Naive thymus-derived CD4-positive, alpha-beta T cell (primary cell): ENCODE data around the gene UBB. TPM values are rescaled to one million over a fixed set of nuclear protein-coding genes. Genes with fewer than 3 reads are reported as not detected.

Source experiments
- ATAC-seq: fragments of 150-1000 bp; cut with Tn5 transposase; 2 replicates; pipeline ENCODE4 v1.10.0; 2021; ENCODE audit warnings: mild to moderate bottlenecking, moderate library complexity
- CTCF ChIA-PET: fragments of 350-600 bp; sonication (Branson Sonifier 250); formaldehyde crosslinking; loops from one replicate; lab custom pipeline; 2021; ENCODE audit warnings: antibody characterized with exemption; lab: Charles Lee
- POLR2A ChIA-PET: fragments of 350-600 bp; sonication (Branson Sonifier 250); formaldehyde crosslinking; loops from one replicate; lab custom pipeline; 2021; ENCODE audit warnings: antibody characterized with exemption, inconsistent platforms; lab: Charles Lee
- DNase-seq, 9 donors: peaks; one replicate each; pipeline versions ENCODE4 v3.0.0 to v3.0.0-alpha.2; 2020 to 2022; ENCODE audit warnings: mixed read lengths in 1 of 9
- H3K27ac ChIP-seq: one replicate; pipeline ENCODE4 v1.7.0; 2013; ENCODE audit warnings: mild to moderate bottlenecking, low read depth, low read length, moderate library complexity
- H3K27me3 ChIP-seq, 2 donors: one replicate each; pipeline ENCODE4 v1.7.0; 2013; ENCODE audit warnings: low read length in 2 of 2, mild to moderate bottlenecking in 2 of 2, moderate library complexity in 2 of 2; ENCODE audit not compliant: control insufficient read depth in 2 of 2, insufficient read depth in 2 of 2
- H3K36me3 ChIP-seq, 3 experiments: 1 replicate in 2 of 3; 2 replicates in 1 of 3; pipeline ENCODE4 v1.7.0; 2013; ENCODE audit warnings: low read length in 3 of 3, mild to moderate bottlenecking in 3 of 3, moderate library complexity in 1 of 3; ENCODE audit not compliant: insufficient read depth in 3 of 3, control insufficient read depth in 2 of 3
- H3K4me1 ChIP-seq, 2 donors: one replicate each; pipeline ENCODE4 v1.7.0; 2013; ENCODE audit warnings: low read length in 2 of 2, mild to moderate bottlenecking in 2 of 2, moderate library complexity in 1 of 2; ENCODE audit not compliant: control insufficient read depth in 2 of 2, insufficient read depth in 2 of 2
- H3K4me3 ChIP-seq: 2 replicates; pipeline ENCODE4 v1.7.0; 2013; ENCODE audit warnings: mild to moderate bottlenecking, low read length
- H3K9me3 ChIP-seq, 3 experiments: 1 replicate in 2 of 3; 2 replicates in 1 of 3; pipeline ENCODE4 v1.7.0; 2013; ENCODE audit warnings: low read length in 3 of 3; ENCODE audit not compliant: control insufficient read depth in 2 of 3
- H3K27ac Mint-ChIP-seq, 9 donors: one replicate each; pipeline ENCODE4 v1.8.0; 2020 to 2022; ENCODE audit warnings: mixed read lengths in 9 of 9, mild to moderate bottlenecking in 8 of 9, moderate library complexity in 5 of 9, inconsistent platforms in 2 of 9
- H3K27me3 Mint-ChIP-seq, 5 donors: one replicate each; pipeline ENCODE4 v1.8.0; 2021 to 2022; ENCODE audit warnings: mixed read lengths in 5 of 5, mild to moderate bottlenecking in 1 of 5
- H3K36me3 Mint-ChIP-seq, 5 donors: one replicate each; pipeline ENCODE4 v1.8.0; 2020 to 2022; ENCODE audit warnings: mixed read lengths in 5 of 5, mild to moderate bottlenecking in 3 of 5, inconsistent platforms in 1 of 5
- H3K4me1 Mint-ChIP-seq, 7 donors: one replicate each; pipeline ENCODE4 v1.8.0; 2020 to 2022; ENCODE audit warnings: mixed read lengths in 7 of 7, mild to moderate bottlenecking in 3 of 7, inconsistent platforms in 1 of 7
- H3K4me3 Mint-ChIP-seq, 10 donors: one replicate each; pipeline ENCODE4 v1.8.0; 2020 to 2022; ENCODE audit warnings: mild to moderate bottlenecking in 10 of 10, mixed read lengths in 10 of 10, moderate library complexity in 6 of 10, inconsistent platforms in 2 of 10
- H3K9me3 Mint-ChIP-seq, 11 donors: one replicate each; pipeline ENCODE4 v1.8.0; 2020 to 2022; ENCODE audit warnings: mixed read lengths in 11 of 11, mild to moderate bottlenecking in 4 of 11, inconsistent platforms in 1 of 11, moderate library complexity in 1 of 11
- intact Hi-C, 2 donors: fragments of 100-400 bp; cut with micrococcal nuclease; formaldehyde crosslinking; loops; one replicate each; pipeline ENCODE4 v1.15.1; 2023
- polyA plus RNA-seq, 2 donors: library from polyadenylated mRNA; unstranded; fragments of 300-500 nt; fragmentation: Illumina TruSeq; gene quantifications; one replicate each; pipeline ENCODE4 v1.2.3, GENCODE V29; 2021
- total RNA-seq, 6 experiments: library from RNA in 5 of 6; stranded (reverse) in 5 of 6; gene quantifications; 1 replicate in 5 of 6; 2 replicates in 1 of 6; pipeline ENCODE4 v1.2.3 and lab custom pipeline; 2021 to 2026

Gene UBB
- total and polyA plus RNA-seq, 7 experiments from 2014 or later, result 537 to 1,950 (median 810) TPM

DNA sequence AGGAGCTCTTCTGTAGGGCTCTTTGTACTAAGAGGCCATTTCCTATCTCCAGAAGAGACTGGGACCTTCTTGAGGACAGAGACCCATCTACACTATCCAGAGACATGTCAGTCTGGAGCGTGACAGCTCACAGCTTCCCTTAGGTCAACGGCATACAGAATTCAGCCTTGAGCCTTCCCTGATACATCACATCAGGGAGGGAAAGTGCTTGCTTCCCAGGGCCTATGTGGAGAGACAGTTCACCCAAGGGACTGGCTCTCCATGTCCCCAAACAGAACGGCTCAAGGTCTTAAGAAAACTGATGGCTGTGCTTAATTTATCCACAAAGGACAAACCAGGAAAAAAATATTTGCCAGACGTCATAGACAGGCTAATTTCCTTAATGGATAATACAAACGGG is 35.3 kb upstream of the UBB start:
- no peak overlapping the region for H3K27ac ChIP-seq
- H3K27me3 ChIP-seq, result no peaks in the 10 kb centered on the region
- H3K9me3 ChIP-seq, result no peaks in the 10 kb centered on the region
- Mint-ChIP-seq H3K27ac (no peak overlapping the region), H3K36me3 (peaks cover 0 to 23% (median 4%) of the 10 kb centered on the region in 5 donors), H3K9me3 (no peaks in the 10 kb centered on the region), H3K27me3 (no peaks in the 10 kb centered on the region), H3K4me1 (no peaks in the 10 kb centered on the region), H3K4me3 (no peak overlapping the region)
- ATAC-seq (no peak), DNase-seq (no peak)
- H3K4me1 ChIP-seq, result no peaks in the 10 kb centered on the region
- H3K36me3 ChIP-seq, result peaks cover 0 to 25% (median 9%) of the 10 kb centered on the region in 3 experiments
- CTCF ChIA-PET, result interaction anchor here (1.5 kb wide), 1 partner anchor 18 kb away, joined by 5 read pairs; no protein-coding TSS in a partner anchor
- POLR2A ChIA-PET, result no interaction called here
- H3K4me3 ChIP-seq, result no peak overlapping the region
- intact Hi-C loops, result no loop called here

DNA sequence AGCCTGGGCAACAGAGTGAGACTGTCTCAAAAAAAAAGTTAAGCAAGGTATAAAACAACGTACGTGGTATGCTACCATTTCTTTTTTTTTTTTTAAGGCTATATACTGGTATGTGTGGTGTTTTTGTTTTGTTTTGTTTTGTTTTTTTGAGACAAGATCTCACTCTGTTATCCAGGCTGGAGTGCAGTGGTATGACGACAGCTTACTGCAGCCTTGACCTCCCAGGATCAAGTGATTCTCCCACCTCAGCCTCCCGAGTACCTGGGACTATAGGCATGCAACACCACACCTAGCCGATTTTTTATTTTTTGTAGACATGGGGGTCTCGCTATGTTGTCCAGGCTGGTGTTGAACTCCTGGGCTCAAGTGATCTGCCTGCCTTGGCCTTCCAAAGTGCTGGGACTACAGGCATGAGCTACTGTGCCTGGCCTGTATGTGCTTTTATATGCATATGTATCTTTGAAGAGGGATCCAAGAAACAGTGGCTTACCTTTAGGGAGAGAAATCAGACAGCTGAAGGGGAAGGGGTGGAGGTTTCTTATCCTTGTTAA is 34.1 kb upstream of the UBB start:
- Histone ChIP-seq H3K4me3 (no peak overlapping the region), H3K4me1 (peaks cover under 1 to 3% of the 10 kb centered on the region in 2 donors), H3K36me3 (peaks cover 0 to 25% (median 9%) of the 10 kb centered on the region in 3 experiments), H3K9me3 (no peaks in the 10 kb centered on the region), H3K27me3 (no peaks in the 10 kb centered on the region), H3K27ac (no peak overlapping the region)
- ATAC-seq (no peak), DNase-seq (no peak)
- no peaks in the 10 kb centered on the region for H3K27me3 Mint-ChIP-seq
- H3K4me3 Mint-ChIP-seq, result no peak overlapping the region
- ChIA-PET POLR2A (no interaction called here), CTCF (no interaction called here)
- H3K4me1 Mint-ChIP-seq, result peaks cover 2 to 8% (median 7%) of the 10 kb centered on the region in 7 donors
- intact Hi-C loops, result no loop called here
- peak overlapping the region in 2 of 9 donors; percentile 21 to 22 for H3K27ac Mint-ChIP-seq
- no peaks in the 10 kb centered on the region for H3K9me3 Mint-ChIP-seq
- H3K36me3 Mint-ChIP-seq, result peaks cover 0 to 23% (median 4%) of the 10 kb centered on the region in 5 donors

DNA sequence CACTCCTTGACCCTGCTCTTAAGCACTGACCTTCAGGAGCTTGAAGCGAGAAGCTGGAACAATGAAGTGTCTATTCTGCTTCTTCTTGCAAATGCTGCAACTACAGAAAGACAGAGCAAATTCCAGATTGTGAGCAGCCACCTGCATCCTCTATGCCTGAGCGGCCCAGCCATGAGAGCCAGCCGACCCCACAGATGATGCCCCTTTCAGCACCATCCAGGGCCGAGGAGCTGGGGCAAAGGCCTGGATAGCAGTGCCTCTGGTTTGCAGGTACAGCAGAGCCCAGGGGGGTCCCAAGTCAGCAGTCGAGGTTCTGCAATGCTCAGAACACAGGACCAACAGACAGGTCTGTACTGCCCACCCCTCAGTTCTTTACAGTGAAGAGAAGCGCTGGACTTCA is 32.3 kb upstream of the UBB start:
- H3K27ac ChIP-seq, result no peak overlapping the region
- H3K9me3 ChIP-seq, result no peaks in the 10 kb centered on the region
- no peaks in the 10 kb centered on the region for H3K27me3 ChIP-seq
- Mint-ChIP-seq H3K9me3 (no peaks in the 10 kb centered on the region), H3K36me3 (peaks cover 0 to 19% (median 4%) of the 10 kb centered on the region in 5 donors), H3K4me1 (peaks cover 7 to 18% (median 15%) of the 10 kb centered on the region in 7 donors), H3K27me3 (peaks cover 0 to 9% (median 0%) of the 10 kb centered on the region in 5 donors), H3K27ac (peak overlapping the region in 1 of 9 donors; percentile 9), H3K4me3 (no peak overlapping the region)
- intact Hi-C loops, result no loop called here
- POLR2A ChIA-PET, result interaction anchor here (1.1 kb wide), 1 partner anchor 135 kb away, joined by 3 read pairs; no protein-coding TSS in a partner anchor
- peaks cover 4 to 5% of the 10 kb centered on the region in 2 donors for H3K4me1 ChIP-seq
- H3K4me3 ChIP-seq, result no peak overlapping the region
- ATAC-seq, result no peak
- CTCF ChIA-PET, result no interaction called here
- DNase-seq, result no peak
- peaks cover 0 to 19% (median 4%) of the 10 kb centered on the region in 3 experiments for H3K36me3 ChIP-seq

DNA sequence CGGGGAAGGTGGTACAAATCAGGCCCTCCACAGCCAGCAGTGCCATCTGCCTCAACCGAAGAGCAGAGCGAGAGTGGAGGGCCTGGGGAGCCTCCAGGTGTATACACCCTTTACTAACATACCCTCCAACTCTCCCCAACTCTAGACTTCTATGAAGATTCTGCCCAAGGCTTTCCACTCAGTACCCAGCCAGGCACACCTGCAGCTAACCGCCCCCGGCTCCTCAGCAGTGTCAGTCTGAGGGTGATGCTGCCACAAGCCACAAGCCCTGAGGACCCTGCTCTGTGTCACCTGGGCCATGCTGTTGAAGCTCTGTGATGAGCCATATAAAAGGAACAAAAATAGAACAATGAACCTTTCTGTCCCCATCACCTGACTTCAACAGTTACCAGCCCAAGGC is 31.5 kb upstream of the UBB start:
- H3K27me3 Mint-ChIP-seq, result peaks cover 0 to 14% (median 0%) of the 10 kb centered on the region in 5 donors
- H3K27ac Mint-ChIP-seq, result peak overlapping the region in 6 of 9 donors; percentile 11 to 63 (median 41)
- POLR2A ChIA-PET, result interaction anchor here (0.6 to 2.3 kb wide), 5 partner anchors 8 to 232 kb away, joined by 3 to 10 read pairs (median 5); no protein-coding TSS in a partner anchor

DNA sequence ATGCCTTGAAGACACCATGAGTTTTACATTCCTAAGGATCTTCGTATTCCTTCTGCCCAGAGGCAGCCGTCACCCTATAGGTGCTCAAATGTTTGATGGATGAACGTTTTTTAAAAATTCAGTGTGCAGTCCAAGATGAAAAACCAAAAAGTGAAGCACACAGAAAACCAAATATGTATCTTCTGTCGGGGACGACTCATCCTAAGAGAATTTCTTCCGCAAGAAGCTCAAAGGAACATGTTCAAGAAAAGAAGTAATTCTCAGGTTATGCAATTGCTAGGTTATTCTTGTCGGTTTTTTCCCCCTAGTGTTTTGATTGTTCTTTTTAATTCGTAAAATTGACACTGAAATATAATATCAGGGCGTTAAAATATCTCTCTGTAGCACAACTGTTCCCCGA is 29.1 kb upstream of the UBB start:
- DNase-seq (no peak), ATAC-seq (no peak)
- Histone ChIP-seq H3K36me3 (peaks cover 0 to 10% (median 0%) of the 10 kb centered on the region in 3 experiments), H3K27me3 (no peaks in the 10 kb centered on the region), H3K4me1 (peaks cover 4 to 5% of the 10 kb centered on the region in 2 donors), H3K27ac (peak overlapping the region; percentile 73), H3K9me3 (no peaks in the 10 kb centered on the region), H3K4me3 (peak overlapping the region; percentile 78)
- peaks cover 0 to 11% (median 4%) of the 10 kb centered on the region in 5 donors for H3K36me3 Mint-ChIP-seq
- peak overlapping the region; percentile 46 to 98 (median 85) for H3K27ac Mint-ChIP-seq
- intact Hi-C loops, result loop anchor here (1.0 to 2.0 kb wide), 6 partner anchors 29 to 1909 kb away; partner anchors contain the start of genes MIEF2 (in 1 of the 2), NCOR1 (in 1 of the 2), PIGL (in 1 of the 2) and UBB (in 1 of the 2)
- no peaks in the 10 kb centered on the region for H3K9me3 Mint-ChIP-seq
- H3K4me1 Mint-ChIP-seq, result peaks cover 11 to 23% (median 19%) of the 10 kb centered on the region in 7 donors
- CTCF ChIA-PET, result interaction anchor here (0.6 to 2.5 kb wide), 4 partner anchors 10 to 142 kb away, joined by 3 to 19 read pairs (median 4); no protein-coding TSS in a partner anchor
- peaks cover 0 to 21% (median 0%) of the 10 kb centered on the region in 5 donors for H3K27me3 Mint-ChIP-seq
- POLR2A ChIA-PET, result interaction anchor here (0.6 to 2.3 kb wide), 6 partner anchors 9 to 560 kb away, joined by 3 to 10 read pairs (median 3); partner anchors contain the start of gene UBB
- peak overlapping the region; percentile 89 to 98 (median 95) for H3K4me3 Mint-ChIP-seq

More for the DNA sequence above, 31.5 kb upstream of the UBB start:
- DNase-seq (no peak), ATAC-seq (no peak)
- CTCF ChIA-PET, result no interaction called here
- H3K4me1 Mint-ChIP-seq, result peaks cover 11 to 23% (median 19%) of the 10 kb centered on the region in 7 donors
- peaks cover 0 to 15% (median 4%) of the 10 kb centered on the region in 5 donors for H3K36me3 Mint-ChIP-seq
- Histone ChIP-seq H3K27ac (no peak overlapping the region), H3K36me3 (peaks cover 0 to 10% (median 4%) of the 10 kb centered on the region in 3 experiments), H3K9me3 (no peaks in the 10 kb centered on the region), H3K27me3 (no peaks in the 10 kb centered on the region), H3K4me1 (peaks cover 4 to 5% of the 10 kb centered on the region in 2 donors), H3K4me3 (no peak overlapping the region)
- no peaks in the 10 kb centered on the region for H3K9me3 Mint-ChIP-seq
- no peak overlapping the region for H3K4me3 Mint-ChIP-seq
- intact Hi-C loops, result no loop called here

DNA sequence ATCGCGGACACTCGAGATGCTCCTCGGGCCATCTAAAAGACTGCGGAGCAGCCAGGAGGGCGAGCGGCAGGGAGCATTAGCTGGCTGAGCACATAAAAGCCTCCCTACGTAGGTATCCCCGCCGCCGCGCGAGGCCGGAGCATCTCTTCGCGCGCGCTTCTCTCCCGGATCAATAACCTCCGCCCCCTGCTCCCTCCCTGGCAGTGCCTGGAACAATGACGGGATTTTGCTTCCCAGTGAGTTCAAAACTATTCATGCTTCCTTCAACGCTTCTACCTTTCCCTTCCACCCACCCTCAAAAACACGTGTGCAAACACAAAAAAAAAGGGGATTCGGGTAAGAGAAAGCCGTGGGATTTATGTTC is 28.6 kb upstream of the UBB start:
- peaks cover 0 to 8% (median 4%) of the 10 kb centered on the region in 5 donors for H3K36me3 Mint-ChIP-seq
- Histone ChIP-seq H3K27me3 (no peaks in the 10 kb centered on the region), H3K4me1 (peaks cover 4 to 5% of the 10 kb centered on the region in 2 donors), H3K9me3 (no peaks in the 10 kb centered on the region), H3K27ac (peak overlapping the region; percentile 73), H3K36me3 (peaks cover 0 to 10% (median 0%) of the 10 kb centered on the region in 3 experiments), H3K4me3 (peak overlapping the region; percentile 78)
- H3K27me3 Mint-ChIP-seq, result peaks cover 0 to 21% (median 0%) of the 10 kb centered on the region in 5 donors
- H3K27ac Mint-ChIP-seq, result peak overlapping the region; percentile 73 to 98 (median 85)
- H3K4me1 Mint-ChIP-seq, result peaks cover 11 to 23% (median 19%) of the 10 kb centered on the region in 7 donors
- DNase-seq, result peak in 8 of 9 donors; percentile 9 to 31 (median 22)
- intact Hi-C loops, result loop anchor here (1.0 to 2.0 kb wide), 6 partner anchors 29 to 1909 kb away; partner anchors contain the start of genes MIEF2 (in 1 of the 2), NCOR1 (in 1 of the 2), PIGL (in 1 of the 2) and UBB (in 1 of the 2)
- no peak for ATAC-seq
- H3K9me3 Mint-ChIP-seq, result no peaks in the 10 kb centered on the region
- ChIA-PET CTCF (interaction anchor here (0.6 to 2.5 kb wide), 5 partner anchors 10 to 142 kb away, joined by 3 to 19 read pairs (median 3); no protein-coding TSS in a partner anchor), POLR2A (interaction anchor here (0.6 to 1.9 kb wide), 10 partner anchors 8 to 184 kb away, joined by 3 to 14 read pairs (median 4); partner anchors contain the start of gene UBB)
- H3K4me3 Mint-ChIP-seq, result peak overlapping the region; percentile 89 to 98 (median 95)
